Nucleus accumbens (tissue), 56 donors: ENCODE results near the gene LMOD3.

ENCODE experiments used
- DNase-seq, 56 donors: peaks; one replicate each; lab custom pipeline; 2025; lab: John Stamatoyannopoulos, UW

The LMOD3 gene

DNA sequence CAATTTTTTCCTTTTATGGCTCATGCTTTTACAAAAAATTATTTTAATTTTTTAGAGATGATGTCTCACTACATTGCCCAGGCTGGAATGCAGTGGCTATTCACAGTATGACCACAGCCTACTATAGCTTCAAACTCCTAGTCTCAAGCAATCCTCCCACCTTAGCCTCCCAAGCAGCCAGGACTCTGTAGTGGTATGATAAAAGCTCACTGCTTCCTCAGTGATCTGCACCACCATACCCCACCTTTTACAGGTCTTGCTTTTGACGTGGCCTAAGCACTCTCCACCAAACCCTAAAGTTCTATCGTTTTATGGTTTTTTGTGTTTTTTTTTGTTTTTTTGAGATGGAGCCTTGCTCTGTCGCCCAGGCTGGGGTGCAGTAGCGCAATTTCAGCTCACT is 56.3 kb downstream of the LMOD3 start:
- DNase-seq = no peak

DNA sequence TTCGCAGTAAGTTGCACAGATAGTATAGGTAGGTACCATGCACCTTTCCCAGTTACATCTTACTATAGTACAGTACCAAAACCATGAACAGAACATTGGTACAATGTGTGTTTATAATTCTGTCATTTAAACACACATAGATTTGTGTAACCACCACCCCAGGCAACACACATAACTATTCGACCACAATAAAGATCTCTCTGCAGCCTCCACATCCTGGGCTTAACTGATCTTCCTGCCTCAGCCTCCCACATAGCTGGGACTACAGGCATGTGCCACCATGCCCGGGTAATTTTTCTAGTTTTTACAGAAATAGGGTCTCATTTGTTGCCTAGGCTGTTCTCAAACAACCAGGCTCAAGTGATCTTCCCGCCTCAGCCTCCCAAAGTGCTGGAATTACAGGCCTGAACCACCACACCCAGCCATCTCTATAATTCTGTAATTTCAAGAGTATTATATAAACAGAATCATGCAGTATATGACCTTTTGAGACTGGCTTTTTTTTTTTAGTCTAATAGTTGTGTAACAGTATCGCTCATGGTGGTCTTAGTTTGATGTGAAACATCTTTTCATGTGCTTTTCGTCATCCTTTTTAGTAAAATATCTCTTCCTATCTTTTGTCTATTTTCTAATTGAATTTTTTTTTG is 57.0 kb downstream of the LMOD3 start:
- no peak for DNase-seq

DNA sequence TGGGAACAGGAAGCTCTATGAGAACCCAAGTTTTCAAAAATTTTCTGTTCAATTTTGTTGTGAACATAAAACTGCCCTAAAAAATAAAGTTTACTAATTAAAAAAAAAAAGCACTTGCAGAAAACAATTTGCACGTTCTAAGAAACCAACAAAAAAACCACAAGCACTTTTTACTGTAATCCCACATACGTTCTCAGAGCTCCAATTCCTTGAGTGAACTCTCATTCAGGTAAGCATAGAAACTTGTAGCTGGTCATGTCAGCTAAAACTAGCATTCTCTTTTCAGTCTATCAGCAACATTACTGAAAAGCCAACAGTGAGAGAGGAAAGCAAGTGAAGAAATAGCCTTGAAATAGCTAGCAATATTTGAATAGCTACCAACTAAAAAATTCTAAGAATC is 58.8 kb downstream of the LMOD3 start:
- no peak for DNase-seq

DNA sequence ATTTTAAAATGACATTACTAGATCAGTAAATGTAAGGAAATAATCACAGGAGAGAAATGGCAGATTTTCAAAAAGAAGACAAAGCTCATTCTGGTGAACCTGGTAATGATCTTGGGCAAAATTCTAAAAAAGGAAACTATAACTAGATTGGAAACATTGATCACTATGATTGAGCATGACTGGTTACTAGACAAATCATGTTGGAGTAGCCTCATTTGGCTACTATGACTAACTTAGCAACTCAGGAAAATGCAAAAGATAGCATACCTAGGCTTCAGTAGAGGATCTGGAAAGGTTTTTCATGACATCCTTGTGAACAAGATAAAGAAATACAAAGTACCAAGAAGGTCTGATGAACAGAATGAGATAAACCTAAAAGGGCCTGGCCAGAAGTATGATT is 62.7 kb downstream of the LMOD3 start:
- DNase-seq = no peak

DNA sequence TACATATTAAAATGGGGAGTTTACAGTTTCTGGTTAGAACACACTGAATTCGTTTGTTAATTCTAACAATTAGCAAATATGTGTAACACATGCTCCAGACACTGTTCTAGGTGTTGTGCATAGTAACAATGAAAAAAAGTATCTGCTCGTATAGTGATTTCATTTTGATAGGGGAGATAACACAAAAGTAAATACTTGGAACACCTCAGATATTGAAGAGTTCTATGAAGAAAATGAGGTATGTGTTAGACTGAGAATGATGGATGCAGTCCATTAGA is 63.5 kb downstream of the LMOD3 start:
- DNase-seq = no peak

DNA sequence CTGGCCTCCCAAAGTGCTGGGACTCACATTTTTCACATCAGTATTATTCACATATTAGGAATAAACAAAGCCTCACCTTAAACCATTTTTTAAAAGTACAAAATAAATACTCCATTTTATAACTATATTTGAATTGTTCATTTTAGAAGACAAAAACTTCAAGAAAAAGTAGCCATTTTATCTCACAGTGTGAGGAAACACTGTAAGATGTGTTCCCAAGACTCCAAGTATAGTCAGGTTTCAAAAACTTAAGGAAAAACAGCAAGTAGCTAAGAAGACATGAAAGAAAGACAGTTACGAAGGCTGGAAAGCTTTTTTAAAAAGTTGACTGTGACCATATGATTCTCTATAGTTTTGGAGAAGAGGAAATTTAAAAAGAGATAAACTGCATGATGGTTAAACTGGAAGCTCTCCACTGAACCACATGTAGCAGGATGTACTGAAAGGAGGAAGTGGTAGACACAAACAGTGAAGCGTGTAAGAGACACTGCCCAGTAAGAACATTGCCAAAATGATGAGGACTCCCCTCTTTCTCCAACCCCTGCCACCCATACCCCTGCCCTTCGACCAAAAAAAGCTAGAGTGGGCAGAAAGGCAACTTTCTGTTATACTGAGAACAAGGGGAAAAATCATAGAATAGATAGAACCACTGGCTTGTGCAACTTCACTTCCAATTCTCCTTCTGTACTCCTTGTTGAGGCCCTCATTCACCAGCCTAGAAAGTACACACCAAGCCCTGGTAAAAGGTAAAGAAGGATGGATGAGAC is 64.0 kb downstream of the LMOD3 start:
- DNase-seq = no peak
